ENCODE results near the gene CEP70.

CEP70 gene

GRCh38 chr3:138450704-138451424 lies 143.2 kb downstream of the CEP70 start:
- DNase-seq (ENCODE audit: low read depth in 2 of 2): no peak

GRCh38 chr3:138450181-138450580 lies 143.9 kb downstream of the CEP70 start:
- no peak for DNase-seq (ENCODE audit: low read depth in 2 of 2)

- DNase-seq (ENCODE audit: low read depth in 2 of 2): no peak
Observed at GRCh38 chr3:138449490-138449889, 144.6 kb downstream of the CEP70 start.

- no peak for DNase-seq (ENCODE audit: low read depth in 2 of 2)
Observed at GRCh38 chr3:138448631-138449030, 145.4 kb downstream of the CEP70 start.

- no peak for DNase-seq (ENCODE audit: low read depth in 2 of 2)
Observed at GRCh38 chr3:138445654-138446053, 148.4 kb downstream of the CEP70 start.

- DNase-seq (ENCODE audit: low read depth in 2 of 2): no peak
Observed at GRCh38 chr3:138445236-138445635, 148.8 kb downstream of the CEP70 start.

All from stimulated activated CD4-positive, alpha-beta T cell treated with anti-CD3 and anti-CD28 coated beads, Interleukin-1b, Interleukin-23, amount 100 ng/mL, for 4 hours (primary cell).